ENCODE results near the gene PLA2G4B. TPM values are rescaled to one million over a fixed set of nuclear protein-coding genes. Genes with fewer than 3 reads are reported as not detected.

The PLA2G4B gene
- total RNA-seq, 1 experiment from 2014 or later, result 4.7 TPM

DNA sequence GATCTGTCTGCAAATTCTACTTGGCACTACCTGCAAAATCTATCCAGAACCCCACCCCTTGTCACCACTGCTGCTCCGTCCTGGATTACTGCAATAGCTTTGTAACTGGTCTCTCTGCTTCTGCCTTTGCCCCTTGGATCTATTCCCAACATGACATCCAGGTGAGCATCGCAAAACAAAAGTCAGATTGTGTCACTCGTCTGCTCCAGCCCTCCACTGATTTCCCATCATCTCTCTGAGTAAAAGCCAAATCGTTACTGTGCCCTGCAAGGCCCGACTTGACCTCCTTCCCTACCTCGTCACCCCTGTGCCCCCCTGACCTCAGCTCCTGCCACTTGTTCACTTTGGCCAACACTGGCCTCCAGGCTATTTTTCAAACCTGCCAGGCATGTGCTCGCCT, 45.8 kb downstream of the PLA2G4B start:
- Histone ChIP-seq H3K4me1 (ENCODE audit: control insufficient read depth, insufficient read depth, low read length) (no peaks in the 10 kb centered on the region), H3K4me3 (ENCODE audit: low read depth in 2 of 2, low read length in 2 of 2) (no peak overlapping the region), H3K27ac (ENCODE audit: low read length) (no peak overlapping the region), H3K27me3 (ENCODE audit: control insufficient read depth, insufficient read depth, low read length) (no peaks in the 10 kb centered on the region), H3K9me3 (ENCODE audit: control insufficient read depth, insufficient read depth, low read depth, low read length) (no peaks in the 10 kb centered on the region), H3K36me3 (ENCODE audit: control insufficient read depth, insufficient read depth, low read length) (no peaks in the 10 kb centered on the region)
- TF ChIP-seq SIN3A (IDR thresholded peaks at IDR 0.05; ENCODE audit: borderline replicate concordance, insufficient read depth, low read depth, low read length), result no peak
- TF ChIP-seq, protein P1, sequence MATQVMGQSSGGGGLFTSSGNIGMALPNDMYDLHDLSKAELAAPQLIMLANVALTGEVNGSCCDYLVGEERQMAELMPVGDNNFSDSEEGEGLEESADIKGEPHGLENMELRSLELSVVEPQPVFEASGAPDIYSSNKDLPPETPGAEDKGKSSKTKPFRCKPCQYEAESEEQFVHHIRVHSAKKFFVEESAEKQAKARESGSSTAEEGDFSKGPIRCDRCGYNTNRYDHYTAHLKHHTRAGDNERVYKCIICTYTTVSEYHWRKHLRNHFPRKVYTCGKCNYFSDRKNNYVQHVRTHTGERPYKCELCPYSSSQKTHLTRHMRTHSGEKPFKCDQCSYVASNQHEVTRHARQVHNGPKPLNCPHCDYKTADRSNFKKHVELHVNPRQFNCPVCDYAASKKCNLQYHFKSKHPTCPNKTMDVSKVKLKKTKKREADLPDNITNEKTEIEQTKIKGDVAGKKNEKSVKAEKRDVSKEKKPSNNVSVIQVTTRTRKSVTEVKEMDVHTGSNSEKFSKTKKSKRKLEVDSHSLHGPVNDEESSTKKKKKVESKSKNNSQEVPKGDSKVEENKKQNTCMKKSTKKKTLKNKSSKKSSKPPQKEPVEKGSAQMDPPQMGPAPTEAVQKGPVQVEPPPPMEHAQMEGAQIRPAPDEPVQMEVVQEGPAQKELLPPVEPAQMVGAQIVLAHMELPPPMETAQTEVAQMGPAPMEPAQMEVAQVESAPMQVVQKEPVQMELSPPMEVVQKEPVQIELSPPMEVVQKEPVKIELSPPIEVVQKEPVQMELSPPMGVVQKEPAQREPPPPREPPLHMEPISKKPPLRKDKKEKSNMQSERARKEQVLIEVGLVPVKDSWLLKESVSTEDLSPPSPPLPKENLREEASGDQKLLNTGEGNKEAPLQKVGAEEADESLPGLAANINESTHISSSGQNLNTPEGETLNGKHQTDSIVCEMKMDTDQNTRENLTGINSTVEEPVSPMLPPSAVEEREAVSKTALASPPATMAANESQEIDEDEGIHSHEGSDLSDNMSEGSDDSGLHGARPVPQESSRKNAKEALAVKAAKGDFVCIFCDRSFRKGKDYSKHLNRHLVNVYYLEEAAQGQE (IDR thresholded peaks at IDR 0.05; ENCODE audit: insufficient read depth in 1 of 2, low read depth in 2 of 2, low read length in 1 of 2), result no peak
- no peak for TF ChIP-seq TCF7L2 (IDR thresholded peaks at IDR 0.05; ENCODE audit: low read depth, low read length)
- no peak for TF ChIP-seq POLR2AphosphoS5 (IDR thresholded peaks at IDR 0.05; ENCODE audit: low read depth, low read length)
- TF ChIP-seq, protein P2, sequence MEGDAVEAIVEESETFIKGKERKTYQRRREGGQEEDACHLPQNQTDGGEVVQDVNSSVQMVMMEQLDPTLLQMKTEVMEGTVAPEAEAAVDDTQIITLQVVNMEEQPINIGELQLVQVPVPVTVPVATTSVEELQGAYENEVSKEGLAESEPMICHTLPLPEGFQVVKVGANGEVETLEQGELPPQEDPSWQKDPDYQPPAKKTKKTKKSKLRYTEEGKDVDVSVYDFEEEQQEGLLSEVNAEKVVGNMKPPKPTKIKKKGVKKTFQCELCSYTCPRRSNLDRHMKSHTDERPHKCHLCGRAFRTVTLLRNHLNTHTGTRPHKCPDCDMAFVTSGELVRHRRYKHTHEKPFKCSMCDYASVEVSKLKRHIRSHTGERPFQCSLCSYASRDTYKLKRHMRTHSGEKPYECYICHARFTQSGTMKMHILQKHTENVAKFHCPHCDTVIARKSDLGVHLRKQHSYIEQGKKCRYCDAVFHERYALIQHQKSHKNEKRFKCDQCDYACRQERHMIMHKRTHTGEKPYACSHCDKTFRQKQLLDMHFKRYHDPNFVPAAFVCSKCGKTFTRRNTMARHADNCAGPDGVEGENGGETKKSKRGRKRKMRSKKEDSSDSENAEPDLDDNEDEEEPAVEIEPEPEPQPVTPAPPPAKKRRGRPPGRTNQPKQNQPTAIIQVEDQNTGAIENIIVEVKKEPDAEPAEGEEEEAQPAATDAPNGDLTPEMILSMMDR (IDR thresholded peaks at IDR 0.05), result no peak
- in situ Hi-C loops (cut with HindIII; ENCODE audit: low pct_unique_long_range_greater_than_20kb, low sequenced_read_pairs) (no loop called here), intact Hi-C loops (cut with micrococcal nuclease; ENCODE audit: unreplicated experiment) (no loop called here)
- ChIA-PET CTCF (no interaction called here), POLR2A (no interaction called here)
- DNase-seq (ENCODE audit: low read depth, low spot score), result no peak
- no TSS peak for BruUV-seq (replicated peaks)
- ATAC-seq, result no peak

DNA sequence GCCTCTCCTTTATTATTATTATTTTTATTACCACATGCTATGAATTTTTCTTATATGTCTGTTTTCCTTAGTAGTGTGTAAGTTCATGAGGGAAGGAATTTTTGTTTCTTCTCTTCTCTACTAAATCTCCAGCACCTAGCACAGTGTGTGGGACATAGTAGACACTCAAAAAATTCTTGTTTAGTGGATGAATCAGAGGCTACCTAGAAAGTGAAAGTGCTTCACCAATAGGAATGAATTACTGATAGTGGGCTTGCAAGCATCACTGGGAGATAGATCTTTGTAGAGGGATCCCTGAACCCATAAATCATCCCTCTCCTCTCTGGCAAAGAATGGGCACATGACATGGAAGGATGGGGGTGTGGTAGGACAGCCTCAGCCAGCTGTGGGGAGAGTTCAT, 46.7 kb downstream of the PLA2G4B start:
- intact Hi-C loops (cut with micrococcal nuclease; ENCODE audit: unreplicated experiment), result no loop called here
- Histone ChIP-seq H3K4me3 (ENCODE audit: low read depth in 2 of 2, low read length in 2 of 2) (no peak overlapping the region), H3K36me3 (ENCODE audit: control insufficient read depth, insufficient read depth, low read length) (no peaks in the 10 kb centered on the region), H3K27me3 (ENCODE audit: control insufficient read depth, insufficient read depth, low read length) (no peaks in the 10 kb centered on the region), H3K27ac (ENCODE audit: low read length) (no peak overlapping the region), H3K4me1 (ENCODE audit: control insufficient read depth, insufficient read depth, low read length) (no peaks in the 10 kb centered on the region), H3K9me3 (ENCODE audit: control insufficient read depth, insufficient read depth, low read depth, low read length) (no peaks in the 10 kb centered on the region)
- TF ChIP-seq SIN3A (IDR thresholded peaks at IDR 0.05; ENCODE audit: borderline replicate concordance, insufficient read depth, low read depth, low read length), result no peak
- CTCF ChIA-PET, result no interaction called here
- POLR2A ChIA-PET, result no interaction called here
- no TSS peak for BruUV-seq (replicated peaks)
- no peak for ATAC-seq
- no peak for DNase-seq (ENCODE audit: low read depth, low spot score)
- in situ Hi-C loops (cut with HindIII; ENCODE audit: low pct_unique_long_range_greater_than_20kb, low sequenced_read_pairs), result no loop called here

DNA sequence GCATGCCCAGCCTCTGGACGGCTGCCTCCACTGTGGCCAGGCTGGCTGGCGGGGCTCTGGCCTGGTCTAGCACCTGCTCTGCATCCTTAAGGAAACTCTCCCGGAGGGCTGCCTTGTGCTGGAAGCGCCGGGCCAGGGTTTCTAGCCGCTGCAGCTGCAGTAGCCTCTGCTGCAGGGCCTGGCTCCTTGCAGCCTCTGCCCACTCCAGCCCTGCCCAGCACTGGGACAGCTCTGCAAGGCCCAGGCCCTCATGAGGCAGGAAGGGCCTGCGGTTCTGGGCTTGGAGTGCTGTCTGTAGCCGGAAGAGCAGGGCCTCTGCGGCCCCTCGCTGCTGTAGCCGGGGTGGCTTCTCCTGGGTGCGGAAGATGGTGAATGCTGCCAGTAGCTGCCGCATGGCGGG, 47.2 kb downstream of the PLA2G4B start:
- ChIA-PET CTCF (no interaction called here), POLR2A (no interaction called here)
- Histone ChIP-seq H3K27me3 (ENCODE audit: control insufficient read depth, insufficient read depth, low read length) (no peaks in the 10 kb centered on the region), H3K4me3 (ENCODE audit: low read depth in 2 of 2, low read length in 2 of 2) (no peak overlapping the region), H3K36me3 (ENCODE audit: control insufficient read depth, insufficient read depth, low read length) (no peaks in the 10 kb centered on the region), H3K4me1 (ENCODE audit: control insufficient read depth, insufficient read depth, low read length) (no peaks in the 10 kb centered on the region), H3K9me3 (ENCODE audit: control insufficient read depth, insufficient read depth, low read depth, low read length) (no peaks in the 10 kb centered on the region), H3K27ac (ENCODE audit: low read length) (no peak overlapping the region)
- DNase-seq (ENCODE audit: low read depth, low spot score), result no peak
- ATAC-seq, result no peak
- no TSS peak for BruUV-seq (replicated peaks)
- in situ Hi-C loops (cut with HindIII; ENCODE audit: low pct_unique_long_range_greater_than_20kb, low sequenced_read_pairs), result no loop called here
- intact Hi-C loops (cut with micrococcal nuclease; ENCODE audit: unreplicated experiment), result no loop called here
- TF ChIP-seq POLR2AphosphoS5 (IDR thresholded peaks at IDR 0.05; ENCODE audit: low read depth, low read length), result no peak
- no peak for TF ChIP-seq SIN3A (IDR thresholded peaks at IDR 0.05; ENCODE audit: borderline replicate concordance, insufficient read depth, low read depth, low read length)
- TF ChIP-seq TCF7L2 (IDR thresholded peaks at IDR 0.05; ENCODE audit: low read depth, low read length), result no peak
- TF ChIP-seq, protein P1 (IDR thresholded peaks at IDR 0.05; ENCODE audit: insufficient read depth in 1 of 2, low read depth in 2 of 2, low read length in 1 of 2), result no peak
- TF ChIP-seq, protein P2 (IDR thresholded peaks at IDR 0.05), result no peak
